ENCODE data around the gene TULP4. TPM values are rescaled to one million over a fixed set of nuclear protein-coding genes. Genes with fewer than 3 reads are reported as not detected.

TULP4 gene
- total RNA-seq, 2 experiments from 2014 or later, result 48.7 to 58.1 TPM

- POLR2A ChIA-PET, result interaction anchor here (0.7 kb wide), 1 partner anchor 163 kb away, joined by 3 read pairs; no protein-coding TSS in a partner anchor
- Mint-ChIP-seq H3K27me3 (no peaks in the 10 kb centered on the region), H3K4me3 (no peak overlapping the region), H3K4me1 (no peaks in the 10 kb centered on the region), H3K36me3 (peaks cover 9% of the 10 kb centered on the region), H3K27ac (no peak overlapping the region), H3K9me3 (peaks cover 2% of the 10 kb centered on the region)
- ATAC-seq (ENCODE audit: low read depth), result no peak
- DNase-seq, result no peak
Observed at GRCh38 chr6:158419339-158419909, 107.2 kb downstream of the TULP4 start.

- DNase-seq (no peak), ATAC-seq (ENCODE audit: low read depth) (no peak)
- Mint-ChIP-seq H3K4me1 (no peaks in the 10 kb centered on the region), H3K27me3 (no peaks in the 10 kb centered on the region), H3K4me3 (no peak overlapping the region), H3K36me3 (peaks cover 15% of the 10 kb centered on the region), H3K27ac (no peak overlapping the region), H3K9me3 (peaks cover 2% of the 10 kb centered on the region)
- POLR2A ChIA-PET, result no interaction called here
Observed at GRCh38 chr6:158421381-158421780, 109.1 kb downstream of the TULP4 start.

- H3K36me3 Mint-ChIP-seq, result peaks cover 8% of the 10 kb centered on the region
- POLR2A ChIA-PET, result no interaction called here
- no peak overlapping the region for H3K27ac Mint-ChIP-seq
- DNase-seq (no peak), ATAC-seq (ENCODE audit: low read depth) (no peak)
- no peak overlapping the region for H3K4me3 Mint-ChIP-seq
- H3K4me1 Mint-ChIP-seq, result no peaks in the 10 kb centered on the region
- peaks cover 2% of the 10 kb centered on the region for H3K9me3 Mint-ChIP-seq
- no peaks in the 10 kb centered on the region for H3K27me3 Mint-ChIP-seq
Observed at GRCh38 chr6:158422629-158423238, 110.5 kb downstream of the TULP4 start.

GRCh38 chr6:158431036-158431435 lies 118.8 kb downstream of the TULP4 start:
- Mint-ChIP-seq H3K4me1 (no peaks in the 10 kb centered on the region), H3K36me3 (peaks cover 4% of the 10 kb centered on the region), H3K9me3 (no peaks in the 10 kb centered on the region), H3K27me3 (no peaks in the 10 kb centered on the region), H3K4me3 (no peak overlapping the region), H3K27ac (no peak overlapping the region)
- DNase-seq (no peak), ATAC-seq (ENCODE audit: low read depth) (no peak)
- POLR2A ChIA-PET, result no interaction called here

GRCh38 chr6:158431560-158431959 lies 119.3 kb downstream of the TULP4 start:
- Mint-ChIP-seq H3K4me1 (no peaks in the 10 kb centered on the region), H3K36me3 (peaks cover 2% of the 10 kb centered on the region), H3K4me3 (no peak overlapping the region), H3K27me3 (no peaks in the 10 kb centered on the region), H3K9me3 (no peaks in the 10 kb centered on the region), H3K27ac (no peak overlapping the region)
- ATAC-seq (ENCODE audit: low read depth) (no peak), DNase-seq (no peak)
- POLR2A ChIA-PET, result no interaction called here

- Mint-ChIP-seq H3K4me3 (no peak overlapping the region), H3K27me3 (no peaks in the 10 kb centered on the region), H3K9me3 (no peaks in the 10 kb centered on the region), H3K27ac (no peak overlapping the region), H3K4me1 (peaks cover 6% of the 10 kb centered on the region), H3K36me3 (no peaks in the 10 kb centered on the region)
- POLR2A ChIA-PET, result no interaction called here
- ATAC-seq (ENCODE audit: low read depth) (no peak), DNase-seq (no peak)
Observed at GRCh38 chr6:158437571-158437970, 125.3 kb downstream of the TULP4 start.

- DNase-seq (no peak), ATAC-seq (ENCODE audit: low read depth) (no peak)
- POLR2A ChIA-PET, result no interaction called here
- no peak overlapping the region for H3K27ac Mint-ChIP-seq
- no peaks in the 10 kb centered on the region for H3K9me3 Mint-ChIP-seq
- no peak overlapping the region for H3K4me3 Mint-ChIP-seq
- H3K36me3 Mint-ChIP-seq, result no peaks in the 10 kb centered on the region
- peaks cover 6% of the 10 kb centered on the region for H3K4me1 Mint-ChIP-seq
- H3K27me3 Mint-ChIP-seq, result no peaks in the 10 kb centered on the region
Observed at GRCh38 chr6:158438226-158438625, 126.0 kb downstream of the TULP4 start.

- no peaks in the 10 kb centered on the region for H3K36me3 Mint-ChIP-seq
- no peak overlapping the region for H3K27ac Mint-ChIP-seq
- H3K4me1 Mint-ChIP-seq, result peaks cover 6% of the 10 kb centered on the region
- DNase-seq, result no peak
- H3K9me3 Mint-ChIP-seq, result no peaks in the 10 kb centered on the region
- H3K27me3 Mint-ChIP-seq, result no peaks in the 10 kb centered on the region
- no peak overlapping the region for H3K4me3 Mint-ChIP-seq
- POLR2A ChIA-PET, result no interaction called here
- ATAC-seq (ENCODE audit: low read depth), result no peak
Observed at GRCh38 chr6:158439255-158439654, 127.0 kb downstream of the TULP4 start.

- Mint-ChIP-seq H3K4me3 (no peak overlapping the region), H3K36me3 (no peaks in the 10 kb centered on the region), H3K27ac (no peak overlapping the region), H3K9me3 (no peaks in the 10 kb centered on the region), H3K27me3 (no peaks in the 10 kb centered on the region), H3K4me1 (peaks cover 8% of the 10 kb centered on the region)
- ATAC-seq (ENCODE audit: low read depth), result no peak
- no peak for DNase-seq
- POLR2A ChIA-PET, result no interaction called here
Observed at GRCh38 chr6:158441716-158442215, 129.5 kb downstream of the TULP4 start.

GRCh38 chr6:158442306-158442705 lies 130.0 kb downstream of the TULP4 start:
- no peaks in the 10 kb centered on the region for H3K27me3 Mint-ChIP-seq
- no peaks in the 10 kb centered on the region for H3K36me3 Mint-ChIP-seq
- no peak overlapping the region for H3K4me3 Mint-ChIP-seq
- H3K27ac Mint-ChIP-seq, result no peak overlapping the region
- no peak for DNase-seq
- H3K9me3 Mint-ChIP-seq, result no peaks in the 10 kb centered on the region
- H3K4me1 Mint-ChIP-seq, result peaks cover 8% of the 10 kb centered on the region
- no peak for ATAC-seq (ENCODE audit: low read depth)
- POLR2A ChIA-PET, result no interaction called here

GRCh38 chr6:158445426-158446085 lies 133.3 kb downstream of the TULP4 start:
- H3K9me3 Mint-ChIP-seq, result no peaks in the 10 kb centered on the region
- H3K27ac Mint-ChIP-seq, result no peak overlapping the region
- POLR2A ChIA-PET, result no interaction called here
- H3K27me3 Mint-ChIP-seq, result no peaks in the 10 kb centered on the region
- peaks cover 2% of the 10 kb centered on the region for H3K4me1 Mint-ChIP-seq
- no peak for DNase-seq
- no peak overlapping the region for H3K4me3 Mint-ChIP-seq
- peaks cover 3% of the 10 kb centered on the region for H3K36me3 Mint-ChIP-seq
- ATAC-seq (ENCODE audit: low read depth), result no peak

- Mint-ChIP-seq H3K4me3 (no peak overlapping the region), H3K27me3 (no peaks in the 10 kb centered on the region), H3K27ac (no peak overlapping the region), H3K4me1 (peaks cover 4% of the 10 kb centered on the region), H3K9me3 (no peaks in the 10 kb centered on the region), H3K36me3 (peaks cover 5% of the 10 kb centered on the region)
- DNase-seq (no peak), ATAC-seq (ENCODE audit: low read depth) (no peak)
- POLR2A ChIA-PET, result no interaction called here
Observed at GRCh38 chr6:158448856-158449255, 136.6 kb downstream of the TULP4 start.

GRCh38 chr6:158452191-158452590 lies 139.9 kb downstream of the TULP4 start:
- H3K4me1 Mint-ChIP-seq, result peaks cover 2% of the 10 kb centered on the region
- H3K36me3 Mint-ChIP-seq, result peaks cover 12% of the 10 kb centered on the region
- POLR2A ChIA-PET, result no interaction called here
- ATAC-seq (ENCODE audit: low read depth), result no peak
- H3K27ac Mint-ChIP-seq, result no peak overlapping the region
- H3K27me3 Mint-ChIP-seq, result no peaks in the 10 kb centered on the region
- no peaks in the 10 kb centered on the region for H3K9me3 Mint-ChIP-seq
- no peak for DNase-seq
- H3K4me3 Mint-ChIP-seq, result no peak overlapping the region

- H3K27me3 Mint-ChIP-seq, result no peaks in the 10 kb centered on the region
- POLR2A ChIA-PET, result no interaction called here
Observed at GRCh38 chr6:158457131-158457530, 144.9 kb downstream of the TULP4 start.

More at GRCh38 chr6:158457131-158457530, 144.9 kb downstream of the TULP4 start:
- peaks cover 2% of the 10 kb centered on the region for H3K4me1 Mint-ChIP-seq
- peaks cover 10% of the 10 kb centered on the region for H3K36me3 Mint-ChIP-seq
- H3K27ac Mint-ChIP-seq, result no peak overlapping the region
- no peak overlapping the region for H3K4me3 Mint-ChIP-seq
- H3K9me3 Mint-ChIP-seq, result no peaks in the 10 kb centered on the region
- no peak for ATAC-seq (ENCODE audit: low read depth)
- no peak for DNase-seq

All from activated naive CD8-positive, alpha-beta T cell treated with anti-CD3 and anti-CD28 coated beads, Interleukin-2, amount 10 ng/mL, durations not matched to agents 7 days and 5 days (primary cell).